NAMALWA (cell line): ENCODE measurements around the gene TRERF1.
"Not testable (repeated sequence)": the region's sequence is repeated elsewhere in the genome, so short reads cannot be mapped to it uniquely, and the experiment has no call there.

Experiments
- DNase-seq: peaks from one replicate; pipeline ENCODE4 v3.0.0-alpha.2; 2015; ENCODE audit warnings: low spot score

The TRERF1 gene

GRCh38 chr6:42336431-42336830, 115.3 kb downstream of the TRERF1 start:
- no peak for DNase-seq

GRCh38 chr6:42335896-42336295, 115.8 kb downstream of the TRERF1 start:
- no peak for DNase-seq

- no peak for DNase-seq
These were observed 116.9 kb downstream of the TRERF1 start for GRCh38 chr6:42334870-42335269.

- no peak for DNase-seq
These were observed 118.1 kb downstream of the TRERF1 start for GRCh38 chr6:42333612-42334011.

- DNase-seq = no peak
These were observed 118.8 kb downstream of the TRERF1 start for GRCh38 chr6:42332916-42333315.

- no peak for DNase-seq
These were observed 120.7 kb downstream of the TRERF1 start for GRCh38 chr6:42331019-42331418.

GRCh38 chr6:42326248-42326647, 125.5 kb downstream of the TRERF1 start:
- DNase-seq = no peak

- DNase-seq = not testable (repeated sequence)
These were observed 126.9 kb downstream of the TRERF1 start for GRCh38 chr6:42324656-42325324.

GRCh38 chr6:42322676-42323075, 129.1 kb downstream of the TRERF1 start:
- DNase-seq = no peak

GRCh38 chr6:42321976-42322375, 129.8 kb downstream of the TRERF1 start:
- DNase-seq = no peak

GRCh38 chr6:42320762-42321161, 131.0 kb downstream of the TRERF1 start:
- no peak for DNase-seq

- DNase-seq = no peak
These were observed 133.2 kb downstream of the TRERF1 start for GRCh38 chr6:42318480-42318879.

- no peak for DNase-seq
These were observed 134.7 kb downstream of the TRERF1 start for GRCh38 chr6:42316981-42317380.

- DNase-seq = peak; percentile 8
These were observed 135.4 kb downstream of the TRERF1 start for GRCh38 chr6:42315991-42316970.

GRCh38 chr6:42315259-42315990, 136.3 kb downstream of the TRERF1 start:
- no peak for DNase-seq

- no peak for DNase-seq
These were observed 137.0 kb downstream of the TRERF1 start for GRCh38 chr6:42314571-42315258.

GRCh38 chr6:42313941-42314570, 137.7 kb downstream of the TRERF1 start:
- no peak for DNase-seq

GRCh38 chr6:42313038-42313437, 138.7 kb downstream of the TRERF1 start:
- DNase-seq = no peak

GRCh38 chr6:42307141-42307470, 144.6 kb downstream of the TRERF1 start:
- no peak for DNase-seq

- no peak for DNase-seq
These were observed 145.1 kb downstream of the TRERF1 start for GRCh38 chr6:42306439-42307140.
